ENCODE results near the gene CERS5.
"Not testable (repeated sequence)": the region's sequence is repeated elsewhere in the genome, so short reads cannot be mapped to it uniquely, and the experiment has no call there.

CERS5 gene

DNA sequence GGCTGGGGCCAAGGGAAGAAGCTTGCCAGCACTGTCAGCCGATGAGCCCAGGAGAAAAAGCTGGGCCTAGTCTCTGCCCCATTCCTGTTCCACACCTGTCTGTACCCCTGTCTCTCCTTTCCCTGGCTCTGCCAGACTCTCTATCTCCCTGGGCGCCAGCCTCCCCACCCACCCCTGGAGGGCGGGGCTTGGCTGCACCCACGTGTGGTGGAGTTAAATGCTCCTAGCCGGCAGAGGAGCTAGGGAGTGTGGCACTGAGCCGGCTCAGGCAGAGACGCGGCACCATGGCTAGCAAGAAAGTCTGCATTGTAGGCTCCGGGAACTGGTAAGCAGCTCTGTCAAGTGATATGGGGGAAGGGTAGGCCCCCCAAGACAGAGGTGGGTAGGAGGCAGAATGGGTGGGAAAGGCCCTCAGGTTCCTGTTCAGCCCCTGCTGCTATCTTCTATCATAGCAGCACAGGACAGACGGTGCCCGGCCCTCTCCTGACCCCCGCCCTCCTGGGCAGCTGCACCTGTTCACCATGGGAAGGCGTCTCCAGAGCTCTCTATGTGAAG, 63.3 kb downstream of the CERS5 start, which contains the start of gene GPD1:
GPD1 (plus strand) TSS at position 242 of the 555 bp plus-strand sequence; CDS start at position 285, 43 bp downstream.
- no peak for DNase-seq (ENCODE audit: low read depth)

DNA sequence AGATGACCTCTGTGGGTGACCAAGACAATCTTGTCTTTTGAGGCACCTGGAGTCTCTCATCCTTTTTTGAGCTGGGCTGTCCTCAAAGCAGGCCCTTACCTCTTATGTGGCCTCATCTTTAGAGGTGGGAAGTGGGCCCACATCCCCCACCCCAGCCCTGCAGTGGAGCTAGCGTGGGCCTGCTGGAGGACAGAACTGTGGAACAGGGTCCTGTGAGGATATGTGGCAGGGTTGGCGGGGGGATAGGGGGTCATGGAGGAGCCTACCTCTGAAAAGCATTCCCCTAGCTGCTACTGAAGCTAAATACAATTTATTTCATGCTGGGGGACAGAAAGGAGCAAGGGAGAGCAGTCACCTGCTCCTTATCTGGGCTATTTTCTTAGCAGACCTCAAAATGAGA, 63.8 kb downstream of the CERS5 start:
- no peak for DNase-seq (ENCODE audit: low read depth)

DNA sequence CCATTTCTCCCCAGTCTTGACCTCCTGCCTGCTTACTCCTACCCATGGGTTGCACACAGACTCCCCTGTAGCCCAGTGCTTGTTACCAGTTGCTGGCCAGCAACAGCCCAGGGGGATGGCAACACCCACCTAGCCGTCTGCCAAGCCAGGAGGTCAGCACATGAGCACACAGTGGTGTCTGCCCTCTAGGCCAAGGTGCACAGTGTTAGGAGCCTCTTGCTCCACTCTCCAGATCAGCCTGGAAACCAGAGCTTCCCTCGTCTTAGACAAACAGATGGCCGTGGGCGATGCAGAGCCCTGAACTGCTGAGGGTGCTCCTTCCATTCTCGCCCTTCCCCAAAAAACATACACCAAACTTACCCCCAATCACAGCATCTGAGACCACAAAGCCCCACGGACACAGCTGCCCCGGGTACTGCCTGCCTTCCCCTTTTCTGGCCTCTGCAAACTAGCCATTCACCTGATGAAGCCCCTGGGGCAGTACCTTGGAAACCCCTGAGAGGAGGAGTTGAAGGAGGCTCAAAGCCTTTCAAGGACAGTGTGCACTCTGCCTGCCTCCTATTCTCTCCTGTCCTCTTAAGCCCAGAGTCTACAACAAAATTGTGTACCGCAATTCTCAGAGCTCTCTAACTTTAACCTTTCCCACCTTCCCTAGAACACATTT, 64.4 kb downstream of the CERS5 start:
- no peak for DNase-seq (ENCODE audit: low read depth)

DNA sequence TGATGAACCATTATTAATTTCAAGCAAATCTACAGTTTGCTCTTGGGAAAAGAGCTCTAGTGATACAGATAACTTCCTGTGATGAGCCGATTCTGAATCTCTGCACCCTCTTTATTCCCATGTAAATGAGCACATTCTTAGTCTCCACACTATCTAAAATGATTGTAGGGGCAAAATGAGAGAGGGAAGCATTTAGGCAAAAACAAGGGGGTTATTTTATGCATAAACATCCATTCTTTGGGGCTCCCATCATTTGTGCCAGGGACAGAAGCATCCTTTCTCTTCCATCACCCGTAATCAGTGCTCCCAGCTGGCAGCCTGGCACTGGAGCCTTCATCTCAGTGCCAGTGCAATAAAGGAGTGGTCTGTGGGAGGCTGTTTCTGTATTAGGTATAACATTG, 65.0 kb downstream of the CERS5 start:
- no peak for DNase-seq (ENCODE audit: low read depth)

DNA sequence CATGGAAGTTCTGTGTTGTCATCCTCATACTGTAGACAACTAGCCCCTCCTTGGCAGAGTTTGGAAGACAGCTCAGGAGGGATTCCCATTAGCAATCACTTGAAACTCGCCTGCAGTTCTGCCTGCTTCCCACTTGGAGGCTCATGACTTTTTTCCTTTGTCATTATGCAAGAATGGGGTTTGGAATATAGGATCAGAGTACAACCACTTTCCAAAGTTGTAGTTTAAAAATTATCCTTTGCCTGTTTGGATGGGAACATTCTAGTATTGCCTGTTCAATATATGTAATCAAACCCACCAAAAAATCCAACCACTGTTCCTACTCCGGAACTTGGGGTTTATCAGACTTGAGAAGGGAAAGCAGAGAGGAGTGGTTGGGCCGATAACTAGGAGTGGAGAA, 65.5 kb downstream of the CERS5 start:
- DNase-seq (ENCODE audit: low read depth) = no peak

DNA sequence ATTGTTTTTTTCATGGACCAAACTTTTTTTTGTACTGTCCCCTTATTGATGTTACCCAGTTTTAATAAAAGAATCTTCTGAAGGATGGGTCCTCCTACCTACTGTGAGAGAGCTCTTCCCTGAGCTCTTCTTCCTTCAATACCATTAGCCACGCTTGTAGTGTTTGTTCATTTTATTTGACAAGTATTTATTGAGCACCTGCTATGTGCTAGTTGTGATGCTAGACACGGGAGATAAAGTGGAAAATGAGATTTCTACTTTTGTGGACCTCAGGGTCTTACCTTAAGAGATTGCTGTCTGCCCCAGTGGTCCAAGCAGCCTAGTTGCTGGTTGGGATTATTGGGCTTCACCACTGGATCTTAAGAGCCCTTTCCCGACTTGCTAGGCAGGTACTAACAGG, 66.6 kb downstream of the CERS5 start:
- DNase-seq (ENCODE audit: low read depth) = no peak

DNA sequence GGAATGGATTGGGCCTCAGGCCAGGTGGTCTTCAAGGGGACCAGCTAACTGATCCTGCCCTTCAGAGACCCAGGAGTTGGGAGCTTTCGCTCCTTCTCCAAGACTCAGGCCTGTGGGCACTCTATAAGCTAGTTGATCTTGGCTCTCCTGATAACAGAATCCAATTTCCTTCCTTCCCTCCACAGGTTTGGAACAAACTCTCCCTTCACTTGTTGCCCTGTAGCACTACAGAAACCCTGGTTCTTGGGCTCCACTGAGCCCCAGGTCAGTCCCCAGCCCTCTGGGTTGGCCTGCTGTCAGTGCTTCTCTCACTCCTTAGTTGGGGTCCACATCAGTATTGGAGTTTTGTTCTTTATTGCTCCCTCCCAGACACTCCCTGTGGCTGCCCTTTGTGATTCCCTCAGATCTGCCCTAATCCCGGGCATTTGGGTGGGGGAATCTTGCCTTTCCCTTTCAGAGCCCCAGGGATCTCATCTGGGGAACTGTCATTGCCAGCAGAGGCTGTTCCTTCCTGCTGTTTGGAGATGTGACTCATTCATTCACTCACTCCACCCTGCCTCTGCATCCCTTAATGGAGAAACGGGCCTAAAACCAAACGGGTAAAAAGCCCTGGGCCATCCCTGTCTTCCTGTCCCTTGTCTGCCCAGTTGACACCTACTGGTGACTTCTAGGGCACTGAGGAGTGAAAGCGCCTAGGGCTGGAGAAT, 67.7 kb downstream of the CERS5 start:
- no peak for DNase-seq (ENCODE audit: low read depth)

DNA sequence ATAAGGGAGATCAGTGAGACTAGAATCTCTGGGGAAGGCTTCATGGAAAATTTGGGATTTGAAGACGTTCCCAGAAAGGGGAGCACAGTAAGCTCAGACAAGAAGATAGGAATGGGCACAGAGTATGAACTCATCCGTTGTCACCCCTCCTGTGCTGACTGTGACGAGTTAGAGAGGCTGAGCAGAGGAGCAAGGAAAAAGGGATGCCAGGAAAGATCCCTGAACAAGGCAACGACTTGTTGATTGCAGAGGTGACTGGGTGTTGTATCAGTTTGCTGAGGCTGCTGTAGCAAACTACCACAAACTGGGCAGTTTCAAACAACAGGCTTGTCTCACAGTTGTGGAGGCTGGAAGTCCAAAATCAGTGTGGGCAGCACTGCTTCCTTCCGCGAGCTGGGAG, 69.2 kb downstream of the CERS5 start:
- DNase-seq (ENCODE audit: low read depth) = no peak

DNA sequence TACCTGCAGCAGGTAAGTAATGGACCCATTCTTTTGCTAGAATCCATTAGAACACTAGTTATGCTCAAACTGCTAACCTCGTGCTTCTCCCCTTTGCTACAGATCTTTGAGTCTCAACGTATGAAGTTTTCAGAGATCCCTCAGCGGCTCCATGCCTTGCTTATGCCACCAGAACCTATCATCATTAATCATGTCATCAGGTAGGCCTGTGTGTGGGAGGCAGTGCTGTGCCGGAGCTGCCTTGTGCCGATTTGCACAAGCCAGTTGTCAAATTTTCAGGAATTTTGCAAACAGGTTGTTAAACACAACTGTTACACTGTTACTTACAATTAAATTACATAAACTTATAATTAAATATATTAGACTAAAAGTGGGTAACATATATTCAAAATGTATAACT, 76.8 kb downstream of the CERS5 start:
- DNase-seq (ENCODE audit: low read depth) = no peak

DNA sequence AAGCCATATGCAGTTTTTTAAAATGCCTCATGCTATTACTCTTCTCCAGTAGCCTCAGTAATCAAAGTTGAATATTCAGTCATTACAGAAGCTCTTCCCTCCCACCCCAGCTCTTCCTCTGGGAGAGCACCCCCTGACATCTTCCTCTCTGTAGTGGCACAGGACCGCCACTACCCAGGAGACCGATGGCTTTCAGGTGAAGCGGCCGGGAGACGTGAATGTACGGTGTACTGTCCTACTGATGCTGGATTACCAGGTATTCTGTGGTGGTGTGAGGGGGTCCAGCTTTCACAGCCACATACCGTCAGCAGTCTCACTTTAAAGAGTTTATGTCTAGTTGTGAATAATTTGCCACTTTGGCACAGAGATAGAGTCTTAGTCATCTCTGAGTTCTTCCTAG, 77.4 kb downstream of the CERS5 start:
- DNase-seq (ENCODE audit: low read depth) = no peak

DNA sequence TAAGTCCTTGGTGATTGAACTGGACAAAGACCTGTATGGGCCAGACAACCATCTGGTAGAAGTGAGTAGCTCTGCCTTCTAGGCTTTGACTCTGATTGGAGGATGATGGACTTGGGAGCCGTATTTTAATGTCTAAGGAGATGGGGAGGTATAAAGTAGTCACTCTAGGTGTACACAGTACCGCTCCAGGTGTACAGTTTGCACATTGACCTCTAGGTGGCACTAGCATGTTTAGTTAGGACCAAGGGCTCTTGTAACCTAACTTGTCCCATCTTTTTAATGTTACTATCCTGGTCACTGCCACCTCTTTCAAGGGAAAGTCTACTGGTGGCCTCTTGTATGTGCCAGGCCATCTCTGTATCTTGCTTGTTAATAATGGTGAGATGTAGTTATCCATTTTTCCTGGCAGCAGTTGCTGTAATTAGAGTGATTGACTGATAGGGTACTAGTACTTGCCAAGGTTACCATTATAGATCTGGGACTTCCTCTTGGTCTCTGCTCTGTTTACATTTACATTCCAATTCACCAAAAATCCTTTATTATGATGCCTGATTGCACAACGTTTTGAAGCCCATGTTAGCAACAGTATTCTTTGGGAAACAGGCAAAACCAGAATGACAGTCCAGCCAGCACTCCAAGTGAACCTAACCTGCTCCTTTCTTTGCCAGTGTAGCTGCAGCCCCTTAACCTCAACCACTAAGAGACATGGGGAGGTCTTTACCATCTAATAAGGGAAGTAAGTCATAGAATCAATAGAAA, 78.4 kb downstream of the CERS5 start:
- peak; percentile 17 for DNase-seq (ENCODE audit: low read depth)

DNA sequence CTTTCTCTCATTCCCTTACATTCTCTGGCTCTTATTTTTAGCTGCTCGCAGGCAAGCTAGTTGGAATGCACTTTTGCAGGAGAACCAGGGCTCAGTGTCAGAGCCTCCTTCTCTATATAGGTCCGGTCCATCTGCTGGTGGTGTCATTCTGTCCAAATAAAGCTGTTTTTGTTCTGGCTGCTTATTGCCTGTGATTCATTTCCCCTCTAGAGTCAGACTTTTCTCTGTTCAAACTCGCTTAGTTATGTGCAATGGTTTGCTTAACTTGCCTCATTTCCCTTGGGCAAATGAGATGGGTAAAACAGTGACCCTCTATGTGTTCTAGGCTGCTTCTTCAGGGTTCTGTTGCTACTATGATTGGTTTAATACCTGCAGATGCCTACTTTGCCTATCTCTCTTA, 79.2 kb downstream of the CERS5 start:
- DNase-seq (ENCODE audit: low read depth) = no peak

DNA sequence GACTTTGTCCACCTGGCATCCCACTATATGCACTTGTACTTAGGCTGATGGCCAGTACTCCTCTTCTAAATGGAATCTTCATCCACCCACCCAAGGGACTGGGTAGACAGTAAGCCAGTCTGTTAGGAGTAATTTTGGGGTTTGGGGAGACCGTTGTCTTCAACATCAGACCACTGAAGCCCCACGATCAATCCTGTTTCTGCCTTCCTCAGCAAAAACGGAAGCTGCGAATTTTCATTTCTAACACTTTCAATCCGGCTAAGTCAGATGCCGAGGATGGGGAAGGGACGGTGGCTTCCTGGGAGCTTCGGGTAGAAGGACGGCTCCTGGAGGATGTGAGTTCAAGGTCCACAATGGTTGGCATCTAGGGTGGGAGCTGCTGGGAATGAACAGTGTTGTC, 80.0 kb downstream of the CERS5 start:
- no peak for DNase-seq (ENCODE audit: low read depth)

DNA sequence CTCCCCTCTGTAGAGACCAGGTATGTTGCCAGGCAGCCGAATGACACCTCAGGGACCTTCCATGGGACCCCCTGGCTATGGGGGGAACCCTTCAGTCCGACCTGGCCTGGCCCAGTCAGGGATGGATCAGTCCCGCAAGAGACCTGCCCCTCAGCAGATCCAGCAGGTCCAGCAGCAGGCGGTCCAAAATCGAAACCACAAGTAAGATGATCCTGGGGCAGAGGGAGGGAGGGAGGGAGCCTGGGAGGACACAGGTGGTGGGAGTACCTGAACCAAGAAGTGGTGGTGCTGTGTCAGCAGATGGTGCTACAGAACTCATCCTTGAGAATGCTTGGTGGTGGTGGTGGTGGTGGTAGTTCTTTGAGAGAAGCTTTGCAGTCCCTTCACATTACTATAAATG, 81.0 kb downstream of the CERS5 start:
- DNase-seq (ENCODE audit: low read depth) = no peak

DNA sequence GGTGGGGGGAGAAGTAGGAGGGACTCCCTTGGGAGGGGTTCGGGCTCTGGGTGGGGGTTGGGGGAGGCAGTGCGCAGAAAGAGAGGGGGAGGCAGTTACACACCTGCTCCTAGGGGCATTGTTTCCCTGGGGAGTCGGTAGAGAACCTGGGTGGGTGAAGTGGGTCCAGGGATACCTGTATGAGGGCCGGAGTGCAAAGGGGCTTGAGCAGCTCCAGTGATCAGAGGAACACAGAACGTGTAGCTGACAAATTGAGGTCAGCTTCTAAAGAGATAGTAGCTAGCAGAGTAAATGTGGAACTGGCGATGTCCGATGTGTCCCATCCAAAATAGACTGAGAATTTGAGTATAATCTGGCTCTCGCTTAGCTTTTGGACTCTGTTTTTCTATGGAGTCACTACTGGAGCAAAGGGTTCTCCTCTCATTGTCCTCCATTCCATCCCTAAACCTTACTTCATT, 81.5 kb downstream of the CERS5 start:
- no peak for DNase-seq (ENCODE audit: low read depth)

DNA sequence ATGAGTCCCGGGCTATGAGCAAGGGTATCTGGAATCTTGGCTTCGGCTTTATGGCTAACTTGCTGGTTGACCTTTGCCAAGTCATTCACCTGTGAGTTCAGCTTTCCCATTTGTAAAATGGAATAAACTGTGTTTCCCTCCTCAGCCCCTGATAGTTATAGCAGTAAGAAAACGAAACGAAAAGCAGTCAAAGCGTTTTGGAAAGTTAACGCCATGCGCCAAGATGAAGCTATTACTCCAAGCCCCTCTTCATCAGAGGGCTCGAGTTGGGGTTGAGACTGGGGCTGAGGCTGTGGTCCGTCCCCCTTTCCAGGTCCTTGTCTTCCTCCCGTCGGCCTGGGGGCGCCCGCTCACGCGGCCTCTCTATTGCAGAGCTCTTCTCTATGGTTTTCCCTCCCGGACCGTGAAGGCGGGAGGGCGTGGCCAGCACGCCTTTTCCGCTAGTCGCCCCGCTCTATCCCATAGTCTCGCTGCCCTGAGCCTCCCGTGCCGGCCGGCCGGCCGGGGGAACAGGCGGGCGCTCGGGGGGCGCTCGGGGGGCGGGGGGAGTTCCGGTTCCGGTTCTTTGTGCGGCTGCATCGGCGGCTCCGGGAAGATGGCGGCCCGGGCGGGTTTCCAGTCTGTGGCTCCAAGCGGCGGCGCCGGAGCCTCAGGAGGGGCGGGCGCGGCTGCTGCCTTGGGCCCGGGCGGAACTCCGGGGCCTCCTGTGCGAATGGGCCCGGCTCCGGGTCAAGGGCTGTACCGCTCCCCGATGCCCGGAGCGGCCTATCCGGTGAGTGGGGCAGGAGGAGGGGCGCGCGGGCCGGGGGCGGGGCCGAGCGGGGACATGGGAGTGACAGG, 82.2 kb downstream of the CERS5 start, which contains the start of gene SMARCD1:
SMARCD1 (plus strand) TSS at position 568 of the 840 bp plus-strand sequence; CDS start at position 596, 28 bp downstream.
- peak; percentile 82 for DNase-seq (ENCODE audit: low read depth)

DNA sequence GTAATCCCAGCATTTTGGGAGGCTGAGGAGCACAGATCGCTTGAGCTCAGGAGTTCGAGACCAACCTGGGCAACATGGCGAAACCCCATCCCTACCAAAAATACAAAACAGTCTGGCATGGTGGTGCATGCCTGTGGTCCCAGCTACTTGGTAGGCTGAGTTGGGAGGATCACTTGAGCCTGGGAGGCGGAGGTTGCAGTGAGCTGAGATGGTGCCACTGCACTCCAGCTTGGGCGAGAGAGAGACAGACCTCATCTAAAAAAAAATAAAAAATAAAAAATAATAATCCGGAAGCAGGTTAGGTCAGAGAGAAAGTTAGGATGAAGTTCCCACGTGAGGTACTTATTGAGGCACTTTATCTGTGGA, 82.8 kb downstream of the CERS5 start:
- not testable (repeated sequence) for DNase-seq (ENCODE audit: low read depth)

DNA sequence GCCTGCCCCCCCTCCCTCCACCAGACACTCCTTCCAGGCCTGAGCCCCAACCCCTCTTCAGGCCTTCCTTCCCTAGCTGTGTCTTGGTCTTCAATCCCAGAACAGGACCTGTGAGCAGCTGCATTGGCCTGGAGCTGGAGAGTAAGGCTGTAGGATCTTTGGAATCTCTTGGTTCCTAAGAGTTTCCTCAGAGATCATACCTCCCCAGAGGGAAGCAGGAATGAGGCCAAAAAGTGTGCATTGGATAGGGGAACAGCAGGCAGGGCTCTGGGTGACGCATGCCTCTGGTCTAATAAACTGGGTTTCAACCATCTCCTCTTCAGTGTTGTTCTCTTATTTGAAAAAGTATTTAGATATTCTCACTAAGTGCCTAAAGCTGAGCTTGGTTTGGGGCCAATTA, 83.9 kb downstream of the CERS5 start:
- DNase-seq (ENCODE audit: low read depth) = no peak

DNA sequence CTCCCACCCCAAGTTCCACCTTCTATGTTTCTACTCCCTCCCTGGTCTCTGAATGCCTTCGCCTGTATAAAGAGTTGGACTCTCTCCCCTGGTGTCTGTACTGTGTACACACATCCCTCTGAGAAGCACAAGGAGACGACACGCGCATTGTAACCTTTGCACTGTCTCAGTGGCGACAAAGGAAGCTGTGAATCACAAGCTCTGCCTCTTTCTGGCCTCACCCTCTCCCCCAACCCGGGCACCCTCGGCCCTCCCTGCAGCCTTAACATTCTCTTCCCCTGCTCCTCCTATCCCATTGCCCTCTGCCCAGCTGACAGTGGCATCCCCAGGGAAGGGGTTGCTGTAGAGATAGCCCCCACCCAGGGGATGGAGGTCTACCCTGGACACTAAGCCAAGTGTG, 84.5 kb downstream of the CERS5 start:
- DNase-seq (ENCODE audit: low read depth) = no peak

DNA sequence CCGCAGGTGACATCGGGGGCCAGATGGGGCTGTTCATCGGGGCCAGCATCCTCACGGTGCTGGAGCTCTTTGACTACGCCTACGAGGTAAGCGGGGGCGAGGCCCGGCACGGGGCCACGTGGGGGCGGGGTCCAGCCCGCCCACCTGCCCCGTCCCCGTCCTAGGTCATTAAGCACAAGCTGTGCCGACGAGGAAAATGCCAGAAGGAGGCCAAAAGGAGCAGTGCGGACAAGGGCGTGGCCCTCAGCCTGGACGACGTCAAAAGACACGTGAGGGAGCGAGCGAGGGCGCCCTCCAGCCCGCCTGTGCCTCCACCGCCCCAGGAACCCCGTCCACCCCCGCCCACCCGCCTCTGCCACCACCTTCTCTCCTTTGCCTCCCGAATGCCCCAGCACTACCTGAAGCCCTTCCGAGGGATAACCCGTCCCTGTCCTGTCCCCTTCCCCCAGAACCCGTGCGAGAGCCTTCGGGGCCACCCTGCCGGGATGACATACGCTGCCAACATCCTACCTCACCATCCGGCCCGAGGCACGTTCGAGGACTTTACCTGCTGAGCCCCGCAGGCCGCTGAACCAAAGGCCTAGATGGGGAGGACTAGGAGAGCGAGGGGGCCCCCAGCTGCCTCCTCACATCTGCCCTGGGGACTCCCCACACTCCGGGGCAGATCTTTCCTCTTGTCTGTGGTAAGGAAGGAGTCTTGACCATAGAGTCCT, 85.9 kb downstream of the CERS5 start:
- DNase-seq (ENCODE audit: low read depth) = no peak

DNA sequence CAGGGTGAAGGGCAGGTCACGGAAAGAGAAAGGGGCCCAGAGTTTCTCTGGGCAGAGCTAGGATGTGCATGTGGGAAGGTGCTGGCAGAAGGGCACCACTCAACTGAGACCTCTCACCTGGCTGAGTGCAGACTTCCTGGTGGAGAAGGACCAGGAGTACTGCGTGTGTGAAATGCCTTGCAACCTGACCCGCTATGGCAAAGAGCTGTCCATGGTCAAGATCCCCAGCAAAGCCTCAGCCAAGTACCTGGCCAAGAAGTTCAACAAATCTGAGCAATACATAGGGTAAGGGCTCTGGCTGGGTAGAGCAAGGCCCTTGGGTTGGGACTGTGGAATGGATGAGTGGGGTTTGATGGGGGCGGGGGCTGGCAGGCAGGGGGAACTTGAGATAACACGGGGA, 87.4 kb downstream of the CERS5 start:
- DNase-seq (ENCODE audit: low read depth) = no peak
